PFSK-1 (cell line): ENCODE measurements around the gene HMHB1.

Source experiments
- POLR2AphosphoS5 ChIP-seq: IDR thresholded peaks from 2 replicates; pipeline ENCODE4 v1.6.1; 2012; ENCODE audit warnings: low read depth, mild to moderate bottlenecking, control low read depth, low read length, moderate library complexity
- TAF1 ChIP-seq: IDR thresholded peaks from 2 replicates; pipeline ENCODE4 v1.6.1; 2012; ENCODE audit warnings: low read length, control low read depth, borderline replicate concordance; ENCODE audit not compliant: insufficient read depth
- TF ChIP-seq, protein P1 (sequence below), 2 experiments: IDR thresholded peaks; 2 replicates each; pipeline versions ENCODE4 v1.6.1 to v1.8.0; 2011 to 2012; ENCODE audit warnings: low read depth in 2 of 2, low read length in 2 of 2, control low read depth in 1 of 2, inconsistent platforms in 1 of 2, mild to moderate bottlenecking in 1 of 2, moderate library complexity in 1 of 2; ENCODE audit not compliant: insufficient read depth in 1 of 2

- no peak for TF ChIP-seq POLR2AphosphoS5
- no peak for TF ChIP-seq TAF1
- TF ChIP-seq, protein P1, sequence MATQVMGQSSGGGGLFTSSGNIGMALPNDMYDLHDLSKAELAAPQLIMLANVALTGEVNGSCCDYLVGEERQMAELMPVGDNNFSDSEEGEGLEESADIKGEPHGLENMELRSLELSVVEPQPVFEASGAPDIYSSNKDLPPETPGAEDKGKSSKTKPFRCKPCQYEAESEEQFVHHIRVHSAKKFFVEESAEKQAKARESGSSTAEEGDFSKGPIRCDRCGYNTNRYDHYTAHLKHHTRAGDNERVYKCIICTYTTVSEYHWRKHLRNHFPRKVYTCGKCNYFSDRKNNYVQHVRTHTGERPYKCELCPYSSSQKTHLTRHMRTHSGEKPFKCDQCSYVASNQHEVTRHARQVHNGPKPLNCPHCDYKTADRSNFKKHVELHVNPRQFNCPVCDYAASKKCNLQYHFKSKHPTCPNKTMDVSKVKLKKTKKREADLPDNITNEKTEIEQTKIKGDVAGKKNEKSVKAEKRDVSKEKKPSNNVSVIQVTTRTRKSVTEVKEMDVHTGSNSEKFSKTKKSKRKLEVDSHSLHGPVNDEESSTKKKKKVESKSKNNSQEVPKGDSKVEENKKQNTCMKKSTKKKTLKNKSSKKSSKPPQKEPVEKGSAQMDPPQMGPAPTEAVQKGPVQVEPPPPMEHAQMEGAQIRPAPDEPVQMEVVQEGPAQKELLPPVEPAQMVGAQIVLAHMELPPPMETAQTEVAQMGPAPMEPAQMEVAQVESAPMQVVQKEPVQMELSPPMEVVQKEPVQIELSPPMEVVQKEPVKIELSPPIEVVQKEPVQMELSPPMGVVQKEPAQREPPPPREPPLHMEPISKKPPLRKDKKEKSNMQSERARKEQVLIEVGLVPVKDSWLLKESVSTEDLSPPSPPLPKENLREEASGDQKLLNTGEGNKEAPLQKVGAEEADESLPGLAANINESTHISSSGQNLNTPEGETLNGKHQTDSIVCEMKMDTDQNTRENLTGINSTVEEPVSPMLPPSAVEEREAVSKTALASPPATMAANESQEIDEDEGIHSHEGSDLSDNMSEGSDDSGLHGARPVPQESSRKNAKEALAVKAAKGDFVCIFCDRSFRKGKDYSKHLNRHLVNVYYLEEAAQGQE (IDR thresholded peaks at IDR 0.05; ENCODE audit: insufficient read depth in 1 of 2, low read depth in 2 of 2, low read length in 2 of 2): no peak
These were observed at the start of gene HMHB1 for GRCh38 chr5:143812085-143812705.
